HL-60/S4 treated with retinoic acid at 250 ng/mL for 4 days and 3 days (cell line): ENCODE measurements around the gene MTRF1.

ENCODE experiments used
- in situ Hi-C: fragments of 300-500 bp; cut with MboI; formaldehyde crosslinking; loops from 2 replicates; pipeline ENCODE4 v1.7.0; 2022; ENCODE audit warnings: low sequenced_read_pairs

The MTRF1 gene

GRCh38 chr13:41231025-41231677 lies 32.2 kb downstream of the MTRF1 start:
- in situ Hi-C loops = no loop called here

- in situ Hi-C loops = no loop called here
Measured at GRCh38 chr13:41229356-41229755, 34.0 kb downstream of the MTRF1 start.

GRCh38 chr13:41224113-41225110 lies 39.0 kb downstream of the MTRF1 start:
- in situ Hi-C loops = no loop called here

- in situ Hi-C loops = no loop called here
Measured at GRCh38 chr13:41222259-41222852, 41.0 kb downstream of the MTRF1 start.

DNA sequence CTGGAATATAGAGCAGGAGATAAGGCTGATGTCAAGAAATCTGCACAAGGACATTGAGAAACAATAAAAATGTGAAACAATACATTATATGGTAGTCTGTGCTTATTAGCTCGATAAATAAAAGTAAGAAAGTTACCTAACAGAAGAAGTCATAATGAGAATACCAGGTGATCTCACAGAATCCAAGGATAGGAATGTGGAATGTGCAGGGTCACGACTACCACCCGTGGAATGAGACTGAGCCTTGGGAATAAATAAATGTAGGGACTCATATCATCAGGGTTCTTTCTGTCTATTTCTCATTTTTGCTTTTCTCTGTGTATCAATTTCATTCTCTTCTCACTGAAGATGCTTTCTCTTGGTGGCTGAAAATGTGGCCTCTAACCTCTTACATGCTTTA lies 43.0 kb downstream of the MTRF1 start:
- in situ Hi-C loops = no loop called here

GRCh38 chr13:41216160-41216559 lies 47.2 kb downstream of the MTRF1 start:
- in situ Hi-C loops = no loop called here

GRCh38 chr13:41213919-41214318 lies 49.5 kb downstream of the MTRF1 start:
- in situ Hi-C loops = no loop called here

- in situ Hi-C loops = no loop called here
Measured at GRCh38 chr13:41213316-41213715, 50.1 kb downstream of the MTRF1 start.

GRCh38 chr13:41212881-41213280 lies 50.5 kb downstream of the MTRF1 start:
- in situ Hi-C loops = no loop called here

- in situ Hi-C loops = no loop called here
Measured at GRCh38 chr13:41211062-41211461, 52.3 kb downstream of the MTRF1 start.

DNA sequence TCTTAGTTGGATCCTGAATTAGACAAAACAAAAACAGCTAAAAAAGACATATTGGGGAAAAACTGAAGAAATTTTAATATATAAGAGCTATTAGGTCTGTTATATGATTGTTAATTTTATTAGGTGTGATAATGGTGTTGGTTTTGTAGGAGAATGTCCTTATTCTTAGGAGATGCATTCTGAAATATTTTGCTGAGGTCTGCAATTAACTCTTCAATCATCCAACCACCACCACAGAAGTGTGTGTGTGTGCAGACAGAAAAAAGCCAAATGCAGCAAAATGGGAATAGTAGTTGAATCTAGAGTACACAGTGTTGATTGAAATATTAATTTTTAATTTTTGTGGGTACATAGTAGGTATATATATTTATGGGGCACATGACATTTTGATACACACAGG lies 56.9 kb downstream of the MTRF1 start:
- in situ Hi-C loops = no loop called here

- in situ Hi-C loops = no loop called here
Measured at GRCh38 chr13:41203810-41204209, 59.6 kb downstream of the MTRF1 start.

DNA sequence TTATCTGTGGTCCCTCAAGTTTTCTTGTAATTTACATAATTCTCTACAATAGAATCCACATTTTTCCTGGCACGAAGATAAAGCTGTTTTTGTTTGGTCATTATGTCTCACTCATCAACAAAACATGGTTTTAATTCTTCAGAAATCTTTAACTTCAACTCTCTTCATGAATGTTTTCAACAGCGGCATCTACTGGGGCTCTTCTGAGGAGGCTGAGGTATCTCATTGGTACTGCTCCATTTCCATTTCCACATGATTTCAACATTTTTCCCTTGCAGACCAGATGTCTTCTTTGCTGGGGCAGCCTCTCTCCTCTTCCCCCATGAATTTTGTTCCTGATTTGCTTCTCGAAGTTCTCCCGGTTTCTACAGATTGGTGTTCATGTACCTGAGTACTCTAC lies 63.2 kb downstream of the MTRF1 start:
- in situ Hi-C loops = no loop called here

- in situ Hi-C loops = no loop called here
Measured at GRCh38 chr13:41199526-41199925, 63.9 kb downstream of the MTRF1 start.

DNA sequence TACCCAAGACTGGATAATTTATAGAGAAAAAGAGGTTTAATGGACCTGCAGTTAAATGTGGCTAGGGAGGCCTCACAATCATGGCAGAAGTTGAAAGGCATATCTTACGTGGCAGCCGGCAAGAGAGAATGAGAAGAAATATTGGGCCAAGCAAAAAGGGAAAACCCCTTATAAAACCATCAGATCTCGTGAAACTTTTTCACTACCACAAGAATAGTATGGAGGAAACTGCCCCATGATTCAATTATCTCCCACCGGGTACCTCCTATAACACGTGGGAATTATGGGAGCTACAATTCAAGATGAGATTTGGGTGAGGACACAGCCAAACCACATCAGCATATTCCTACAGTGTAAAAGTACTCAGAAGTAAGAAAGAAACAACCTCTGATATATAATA lies 64.3 kb downstream of the MTRF1 start:
- in situ Hi-C loops = no loop called here

DNA sequence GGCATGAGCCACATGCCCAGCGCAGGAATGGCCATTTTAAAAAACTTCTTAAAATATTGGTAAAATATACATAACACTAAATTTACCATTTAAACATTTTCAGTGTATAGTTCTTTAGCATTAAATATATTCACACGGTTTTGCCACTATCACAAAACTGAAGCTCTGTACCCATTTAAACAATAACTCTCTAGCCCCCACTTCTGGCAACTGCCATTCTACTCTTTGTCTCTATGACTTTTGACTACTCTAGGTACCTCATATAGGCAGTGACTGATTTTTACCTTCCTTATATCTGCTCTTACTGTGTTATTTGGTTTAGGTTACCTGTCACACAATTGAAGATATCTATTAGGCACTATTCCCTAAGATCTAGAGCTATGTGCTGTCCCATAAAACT lies 66.8 kb downstream of the MTRF1 start:
- in situ Hi-C loops = no loop called here

DNA sequence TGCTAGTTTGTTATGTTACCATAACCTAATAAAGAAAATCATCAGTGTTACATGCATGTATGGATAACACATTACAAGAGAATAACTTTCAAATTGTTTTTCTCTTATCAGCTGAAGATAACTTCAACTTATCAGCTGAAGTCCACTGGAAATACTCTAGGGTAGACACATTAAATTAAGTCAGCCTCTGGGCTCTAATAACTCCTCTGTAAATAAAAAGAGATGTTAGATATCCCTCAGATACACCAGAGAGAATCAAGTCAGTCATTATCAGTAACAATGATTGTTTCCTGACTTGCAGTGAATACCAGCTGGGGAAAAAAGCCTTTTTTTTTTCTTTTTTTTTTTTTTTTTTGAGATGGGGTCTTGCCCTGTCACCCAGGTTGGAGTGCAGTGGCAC lies 67.4 kb downstream of the MTRF1 start:
- in situ Hi-C loops = no loop called here

DNA sequence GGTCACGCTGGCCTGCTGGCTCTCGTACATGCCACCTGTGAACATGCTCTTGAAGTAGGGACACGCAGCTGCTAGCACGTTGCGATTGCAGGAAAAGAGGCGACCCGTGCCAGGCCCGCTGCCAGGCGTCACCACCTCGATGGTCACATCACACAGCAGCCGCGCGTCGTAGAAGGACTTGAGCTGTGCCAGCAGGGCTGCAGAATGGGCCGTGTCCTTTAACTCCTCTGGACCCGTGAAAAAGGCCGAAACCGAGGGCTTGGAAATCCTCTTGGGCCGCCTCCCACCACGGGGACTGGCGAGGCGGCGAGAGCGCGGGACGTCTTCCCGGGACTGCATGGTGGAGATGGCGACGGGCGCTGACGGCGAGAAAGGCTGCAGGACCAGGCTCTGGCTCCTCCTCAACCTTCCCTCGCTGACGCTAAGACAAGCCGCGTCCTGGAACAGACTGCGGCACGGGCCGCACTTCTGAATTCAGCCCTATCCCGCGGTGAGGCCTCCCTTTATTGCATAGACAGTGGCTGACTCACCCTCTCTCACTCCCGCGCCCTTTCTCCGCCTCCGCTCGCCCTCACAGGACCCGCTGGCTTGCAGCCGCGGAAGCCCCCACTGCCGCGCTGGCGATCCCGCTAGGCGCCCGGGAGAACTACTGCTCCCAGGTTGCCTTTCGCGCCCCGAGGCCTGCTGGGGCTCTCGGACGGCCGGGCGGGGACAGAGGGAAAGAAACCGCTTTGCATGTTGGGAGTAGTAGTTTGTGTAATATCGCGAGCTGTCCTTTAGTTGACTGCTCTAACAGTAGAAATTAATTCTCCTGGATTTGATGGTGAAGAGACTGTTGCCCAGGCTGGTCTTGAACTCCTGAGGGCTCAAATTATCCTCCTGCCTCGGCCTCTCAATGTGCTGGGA lies 69.2 kb downstream of the MTRF1 start, which contains the start of gene KBTBD7:
Gene KBTBD7 (minus strand): TSS at position 651 of the 906 bp plus-strand sequence. CDS start 312 bp downstream, at position 339.
- in situ Hi-C loops = no loop called here

DNA sequence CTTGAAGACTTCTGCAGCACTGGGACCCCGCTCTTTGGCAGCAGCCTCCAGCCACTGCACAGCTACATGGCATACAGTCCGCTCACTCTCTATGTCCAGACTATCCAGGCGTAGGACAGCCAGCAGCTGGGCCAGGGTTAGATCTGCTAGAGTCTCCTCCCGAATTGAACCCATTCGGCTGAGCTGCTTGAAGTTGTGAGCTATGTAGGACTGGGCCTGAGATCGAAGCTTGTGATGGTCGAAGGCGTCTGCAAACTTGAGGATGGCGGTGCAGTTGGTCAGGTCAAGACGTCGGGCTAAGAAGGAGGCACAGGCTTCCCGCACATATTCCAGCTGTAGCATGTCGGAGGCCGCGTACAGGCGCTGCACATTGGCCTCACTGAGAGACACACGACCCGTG lies 69.9 kb downstream of the MTRF1 start:
- in situ Hi-C loops = no loop called here

GRCh38 chr13:41188584-41188983 lies 74.8 kb downstream of the MTRF1 start:
- in situ Hi-C loops = no loop called here

DNA sequence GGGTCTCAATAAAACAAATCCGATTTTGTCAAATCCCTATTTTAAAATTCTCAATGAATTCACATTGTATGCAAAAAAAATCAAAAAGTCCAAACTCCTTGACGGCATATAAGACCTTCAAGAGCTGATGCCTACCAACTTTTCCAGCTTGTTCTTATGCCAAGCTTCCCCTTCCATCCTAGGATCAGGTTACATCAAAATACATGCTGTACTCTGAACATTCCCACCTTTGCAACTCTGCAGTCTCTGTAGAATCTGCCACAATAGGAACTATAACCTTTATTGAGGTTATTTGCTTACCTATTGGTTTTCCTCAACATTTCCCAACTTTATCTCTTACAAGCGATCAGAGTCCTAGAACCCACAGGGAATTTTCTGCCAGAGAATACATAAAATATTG lies 76.9 kb downstream of the MTRF1 start:
- in situ Hi-C loops = no loop called here
